Breast epithelium (tissue), 3 donors: ENCODE measurements around the gene FBH1.

Experiments
- POLR2A ChIP-seq: fragments of 450-650 bp; IDR thresholded peaks from one replicate; pipeline ENCODE4 v1.6.1; 2016; ENCODE audit warnings: antibody characterized with exemption, mild to moderate bottlenecking, moderate library complexity
- TF ChIP-seq, protein P1 (sequence below), 3 donors: fragments of 450-650 bp; IDR thresholded peaks; one replicate each; pipeline ENCODE4 v1.5.1; 2016 to 2017; ENCODE audit warnings: antibody characterized with exemption in 3 of 3, mild to moderate bottlenecking in 3 of 3, moderate library complexity in 3 of 3

DNA sequence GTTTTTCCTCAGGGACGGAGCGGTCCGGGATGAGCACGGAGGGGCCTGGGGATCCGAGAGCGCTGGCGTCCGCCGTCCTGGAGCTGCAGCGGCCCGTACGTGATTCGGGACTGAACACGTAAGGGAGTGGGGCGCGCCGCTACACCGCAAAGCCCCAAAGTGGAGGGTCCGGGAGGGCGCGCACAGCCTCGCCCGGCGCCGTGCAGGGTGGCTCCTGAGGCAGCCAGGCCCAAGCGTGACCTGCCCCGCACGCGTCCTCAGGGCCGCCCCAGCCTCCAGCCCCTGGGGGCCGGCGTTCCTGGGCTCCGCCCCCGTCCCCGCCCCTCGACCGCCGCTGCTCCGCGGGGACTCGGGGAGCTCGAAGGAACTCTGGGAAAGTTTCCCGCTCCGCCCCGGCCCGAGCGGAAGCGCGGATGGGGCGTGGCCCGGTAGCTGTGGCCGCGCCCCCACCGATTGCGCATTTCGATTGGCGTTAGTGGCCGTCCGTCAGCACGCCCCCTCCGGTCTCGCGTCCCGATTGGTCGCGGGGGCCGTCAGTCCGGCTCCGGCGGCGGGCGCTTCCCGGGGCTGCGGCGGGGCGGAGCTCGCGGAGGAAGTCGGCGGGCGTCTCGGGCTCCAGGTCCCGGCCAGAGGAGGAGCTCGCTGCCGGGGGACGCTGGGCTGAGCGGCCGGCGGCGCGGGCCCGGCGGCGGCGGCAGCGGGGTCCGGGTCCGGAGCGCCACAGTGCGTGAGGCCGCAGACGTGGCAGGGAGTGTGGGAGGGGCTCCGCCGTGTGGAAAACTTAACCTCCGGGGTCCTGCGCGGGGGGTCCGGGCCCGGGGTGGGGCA lies at the start of gene FBH1, which contains the start of gene ANKRD16:
- TF ChIP-seq, protein P1, sequence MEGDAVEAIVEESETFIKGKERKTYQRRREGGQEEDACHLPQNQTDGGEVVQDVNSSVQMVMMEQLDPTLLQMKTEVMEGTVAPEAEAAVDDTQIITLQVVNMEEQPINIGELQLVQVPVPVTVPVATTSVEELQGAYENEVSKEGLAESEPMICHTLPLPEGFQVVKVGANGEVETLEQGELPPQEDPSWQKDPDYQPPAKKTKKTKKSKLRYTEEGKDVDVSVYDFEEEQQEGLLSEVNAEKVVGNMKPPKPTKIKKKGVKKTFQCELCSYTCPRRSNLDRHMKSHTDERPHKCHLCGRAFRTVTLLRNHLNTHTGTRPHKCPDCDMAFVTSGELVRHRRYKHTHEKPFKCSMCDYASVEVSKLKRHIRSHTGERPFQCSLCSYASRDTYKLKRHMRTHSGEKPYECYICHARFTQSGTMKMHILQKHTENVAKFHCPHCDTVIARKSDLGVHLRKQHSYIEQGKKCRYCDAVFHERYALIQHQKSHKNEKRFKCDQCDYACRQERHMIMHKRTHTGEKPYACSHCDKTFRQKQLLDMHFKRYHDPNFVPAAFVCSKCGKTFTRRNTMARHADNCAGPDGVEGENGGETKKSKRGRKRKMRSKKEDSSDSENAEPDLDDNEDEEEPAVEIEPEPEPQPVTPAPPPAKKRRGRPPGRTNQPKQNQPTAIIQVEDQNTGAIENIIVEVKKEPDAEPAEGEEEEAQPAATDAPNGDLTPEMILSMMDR (IDR thresholded peaks at IDR 0.05) = no peak
- TF ChIP-seq POLR2A = no peak
